Fibroblast of mammary gland (primary cell): Measurements from ENCODE around the gene AGTPBP1.
"Not testable (repeated sequence)": the region's sequence is repeated elsewhere in the genome, so short reads cannot be mapped to it uniquely, and the experiment has no call there.

Experiments
- DNase-seq: peaks from one replicate; pipeline ENCODE4 v3.0.0-alpha.2; 2010; ENCODE audit warnings: low read depth
- H3K4me3 ChIP-seq: 2 replicates; pipeline ENCODE4 v1.5.1; 2011; ENCODE audit warnings: low read depth, mild to moderate bottlenecking, low read length, moderate library complexity; ENCODE audit not compliant: control insufficient read depth
- TF ChIP-seq, protein P1 (sequence below): conservative IDR thresholded peaks from 2 replicates; pipeline ENCODE4 v1.5.1; 2011; ENCODE audit warnings: low read depth, low read length, inconsistent platforms; ENCODE audit not compliant: control insufficient read depth, insufficient read depth

The AGTPBP1 gene, protein sequence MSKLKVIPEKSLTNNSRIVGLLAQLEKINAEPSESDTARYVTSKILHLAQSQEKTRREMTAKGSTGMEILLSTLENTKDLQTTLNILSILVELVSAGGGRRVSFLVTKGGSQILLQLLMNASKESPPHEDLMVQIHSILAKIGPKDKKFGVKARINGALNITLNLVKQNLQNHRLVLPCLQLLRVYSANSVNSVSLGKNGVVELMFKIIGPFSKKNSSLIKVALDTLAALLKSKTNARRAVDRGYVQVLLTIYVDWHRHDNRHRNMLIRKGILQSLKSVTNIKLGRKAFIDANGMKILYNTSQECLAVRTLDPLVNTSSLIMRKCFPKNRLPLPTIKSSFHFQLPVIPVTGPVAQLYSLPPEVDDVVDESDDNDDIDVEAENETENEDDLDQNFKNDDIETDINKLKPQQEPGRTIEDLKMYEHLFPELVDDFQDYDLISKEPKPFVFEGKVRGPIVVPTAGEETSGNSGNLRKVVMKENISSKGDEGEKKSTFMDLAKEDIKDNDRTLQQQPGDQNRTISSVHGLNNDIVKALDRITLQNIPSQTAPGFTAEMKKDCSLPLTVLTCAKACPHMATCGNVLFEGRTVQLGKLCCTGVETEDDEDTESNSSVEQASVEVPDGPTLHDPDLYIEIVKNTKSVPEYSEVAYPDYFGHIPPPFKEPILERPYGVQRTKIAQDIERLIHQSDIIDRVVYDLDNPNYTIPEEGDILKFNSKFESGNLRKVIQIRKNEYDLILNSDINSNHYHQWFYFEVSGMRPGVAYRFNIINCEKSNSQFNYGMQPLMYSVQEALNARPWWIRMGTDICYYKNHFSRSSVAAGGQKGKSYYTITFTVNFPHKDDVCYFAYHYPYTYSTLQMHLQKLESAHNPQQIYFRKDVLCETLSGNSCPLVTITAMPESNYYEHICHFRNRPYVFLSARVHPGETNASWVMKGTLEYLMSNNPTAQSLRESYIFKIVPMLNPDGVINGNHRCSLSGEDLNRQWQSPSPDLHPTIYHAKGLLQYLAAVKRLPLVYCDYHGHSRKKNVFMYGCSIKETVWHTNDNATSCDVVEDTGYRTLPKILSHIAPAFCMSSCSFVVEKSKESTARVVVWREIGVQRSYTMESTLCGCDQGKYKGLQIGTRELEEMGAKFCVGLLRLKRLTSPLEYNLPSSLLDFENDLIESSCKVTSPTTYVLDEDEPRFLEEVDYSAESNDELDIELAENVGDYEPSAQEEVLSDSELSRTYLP

DNA sequence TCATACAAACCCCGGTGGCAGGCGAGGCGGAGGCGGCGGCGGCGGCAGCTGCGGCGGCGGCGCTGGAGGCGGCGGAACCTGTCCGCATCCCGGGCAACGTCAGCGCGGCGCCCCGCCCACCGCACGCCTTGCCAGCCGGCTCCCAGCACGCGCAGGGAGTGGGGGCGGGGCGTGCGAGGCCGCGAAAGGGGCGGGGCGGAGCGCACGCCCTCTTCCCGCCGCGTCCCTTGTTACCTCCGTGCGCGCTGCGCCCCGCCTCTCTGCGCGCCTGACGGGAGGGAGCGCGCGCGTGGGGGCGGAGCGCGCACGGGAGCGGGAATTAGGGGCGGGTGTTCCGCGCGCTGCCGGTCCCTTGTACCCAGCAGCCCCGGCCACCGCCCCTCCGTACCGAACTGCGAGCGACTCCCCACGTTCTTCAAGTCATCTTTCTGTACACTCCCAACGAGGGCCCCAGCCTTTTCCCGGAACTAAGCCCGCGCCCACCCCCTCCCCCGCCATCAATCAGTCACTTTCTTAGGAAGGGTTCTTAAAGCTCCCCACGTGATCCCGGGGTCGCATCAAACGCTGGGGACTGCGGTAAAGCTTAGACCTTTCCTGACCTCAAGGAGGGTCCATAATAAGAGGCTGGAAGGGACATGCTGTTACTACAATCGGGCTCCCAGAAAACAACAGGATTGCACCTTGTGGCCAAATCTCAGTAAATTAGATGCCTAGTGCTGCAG lies at the start of gene AGTPBP1:
Gene AGTPBP1 (minus strand): TSS at position 80 of the 722 bp plus-strand sequence. CDS start 29,421 bp downstream, outside the sequence.
- DNase-seq = peak; percentile 85
- peak within 1 kb of the TSS; percentile 86 for H3K4me3 ChIP-seq
- TF ChIP-seq, protein P1, sequence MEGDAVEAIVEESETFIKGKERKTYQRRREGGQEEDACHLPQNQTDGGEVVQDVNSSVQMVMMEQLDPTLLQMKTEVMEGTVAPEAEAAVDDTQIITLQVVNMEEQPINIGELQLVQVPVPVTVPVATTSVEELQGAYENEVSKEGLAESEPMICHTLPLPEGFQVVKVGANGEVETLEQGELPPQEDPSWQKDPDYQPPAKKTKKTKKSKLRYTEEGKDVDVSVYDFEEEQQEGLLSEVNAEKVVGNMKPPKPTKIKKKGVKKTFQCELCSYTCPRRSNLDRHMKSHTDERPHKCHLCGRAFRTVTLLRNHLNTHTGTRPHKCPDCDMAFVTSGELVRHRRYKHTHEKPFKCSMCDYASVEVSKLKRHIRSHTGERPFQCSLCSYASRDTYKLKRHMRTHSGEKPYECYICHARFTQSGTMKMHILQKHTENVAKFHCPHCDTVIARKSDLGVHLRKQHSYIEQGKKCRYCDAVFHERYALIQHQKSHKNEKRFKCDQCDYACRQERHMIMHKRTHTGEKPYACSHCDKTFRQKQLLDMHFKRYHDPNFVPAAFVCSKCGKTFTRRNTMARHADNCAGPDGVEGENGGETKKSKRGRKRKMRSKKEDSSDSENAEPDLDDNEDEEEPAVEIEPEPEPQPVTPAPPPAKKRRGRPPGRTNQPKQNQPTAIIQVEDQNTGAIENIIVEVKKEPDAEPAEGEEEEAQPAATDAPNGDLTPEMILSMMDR = no peak

DNA sequence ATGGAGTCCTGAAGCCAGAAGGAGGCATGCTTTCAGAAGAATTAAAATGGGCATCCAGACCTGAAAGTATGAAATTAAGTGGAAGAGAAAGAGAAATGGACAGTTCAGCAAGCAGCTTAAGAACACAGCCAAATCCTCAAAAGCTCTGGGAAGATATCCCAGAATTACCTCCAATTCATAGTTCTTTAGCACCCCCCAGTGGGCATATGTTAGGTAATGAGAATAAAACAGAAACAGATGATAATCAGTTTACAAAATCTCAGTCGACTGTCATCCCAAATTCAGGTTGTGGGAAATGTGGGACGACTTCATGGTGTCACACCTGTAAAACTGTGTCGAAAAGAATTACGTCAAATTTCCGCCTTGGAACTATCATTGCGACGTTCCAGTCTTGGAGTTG lies 44.4 kb upstream of the AGTPBP1 start:
- DNase-seq, H3K4me3 ChIP-seq: not testable (repeated sequence)

DNA sequence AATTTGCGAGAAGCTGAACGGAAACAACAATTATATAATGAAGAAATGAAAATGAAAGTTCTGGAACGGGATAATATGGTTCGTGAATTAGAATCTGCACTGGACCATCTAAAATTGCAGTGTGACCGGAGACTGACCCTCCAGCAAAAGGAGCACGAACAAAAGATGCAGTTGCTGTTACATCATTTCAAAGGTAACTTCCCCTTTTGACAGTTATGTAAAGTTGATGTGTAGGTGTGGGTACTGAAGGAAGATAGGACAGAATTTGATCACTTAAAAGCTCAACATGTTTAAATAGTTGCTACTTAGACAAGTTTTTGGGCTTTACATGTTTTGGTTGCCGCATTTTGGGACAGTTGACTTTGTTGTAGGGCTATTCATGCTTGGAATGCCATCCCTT lies 32.1 kb upstream of the AGTPBP1 start:
- H3K4me3 ChIP-seq, DNase-seq: not testable (repeated sequence)

DNA sequence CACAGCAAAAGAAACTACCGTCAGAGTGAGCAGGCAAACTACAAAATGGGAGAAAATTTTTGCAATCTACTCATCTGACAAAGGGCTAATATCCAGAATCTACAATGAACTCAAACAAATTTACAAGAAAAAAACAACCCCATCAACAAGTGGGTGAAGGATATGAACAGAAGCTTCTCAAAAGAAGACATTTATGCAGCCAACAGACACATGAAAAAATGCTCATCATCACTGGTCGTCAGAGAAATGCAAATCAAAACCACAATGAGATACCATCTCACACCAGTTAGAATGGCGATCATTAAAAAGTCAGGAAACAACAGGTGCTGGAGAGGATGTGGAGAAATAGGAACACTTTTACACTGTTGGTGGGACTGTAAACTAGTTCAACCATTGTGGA lies 20.0 kb upstream of the AGTPBP1 start:
- H3K4me3 ChIP-seq, DNase-seq: not testable (repeated sequence)

DNA sequence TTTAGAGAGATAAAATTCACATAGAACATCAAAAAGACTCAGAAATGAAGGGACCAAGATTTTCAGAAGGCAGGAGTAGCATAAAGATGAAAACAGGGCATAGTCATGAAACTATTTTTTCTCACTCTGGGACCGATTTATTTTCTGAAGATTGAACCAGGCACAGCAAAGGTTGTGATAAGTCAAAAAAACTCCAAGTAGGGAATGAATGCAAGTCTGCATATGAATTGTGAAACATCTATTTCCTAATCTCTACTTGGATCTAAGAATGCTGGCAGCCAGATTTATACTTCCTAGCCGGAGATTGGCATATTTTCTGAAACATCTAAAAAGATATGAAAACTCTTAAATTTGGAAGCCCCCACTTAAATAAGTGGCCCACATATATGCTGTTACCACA lies 16.0 kb upstream of the AGTPBP1 start:
- DNase-seq, H3K4me3 ChIP-seq: not testable (repeated sequence)

DNA sequence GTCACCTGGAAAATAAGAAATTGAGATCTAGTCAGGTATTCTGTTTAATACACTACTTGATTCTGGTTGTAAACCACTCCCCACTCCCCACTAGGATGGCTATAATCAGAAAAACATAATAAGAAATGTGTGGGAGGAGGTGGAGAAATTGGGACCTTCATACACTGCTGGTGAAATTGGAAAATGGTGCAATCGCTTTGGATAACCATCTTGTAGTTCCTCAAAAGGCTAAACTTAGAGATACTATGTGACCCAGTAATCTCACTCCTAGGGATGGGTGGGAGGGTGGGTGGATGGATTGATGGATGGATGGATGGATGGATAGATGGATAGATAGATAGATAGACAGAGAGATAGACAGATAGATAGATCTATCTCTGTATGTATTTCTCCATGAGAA lies 14.5 kb upstream of the AGTPBP1 start:
- DNase-seq, H3K4me3 ChIP-seq: not testable (repeated sequence)

DNA sequence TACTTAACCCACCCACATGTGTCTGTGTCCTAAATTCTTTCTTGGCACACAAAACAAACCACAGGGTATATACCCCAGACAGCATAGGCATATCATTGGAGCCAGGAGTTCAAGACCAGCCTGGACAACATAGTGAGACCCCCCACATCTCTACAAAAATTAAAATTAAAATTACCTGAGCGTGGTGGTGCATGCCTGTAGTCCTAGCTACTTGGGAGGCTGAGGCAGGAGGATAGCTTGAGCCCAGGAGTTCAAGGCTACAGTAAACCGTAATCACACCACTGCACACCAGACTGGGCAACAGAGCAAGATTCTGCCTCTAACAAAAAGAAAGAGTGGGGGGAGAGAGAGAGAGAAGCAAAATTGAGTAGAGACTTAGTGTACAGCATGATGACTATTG lies 4.6 kb upstream of the AGTPBP1 start:
- TF ChIP-seq, protein P1 = no peak
- no peak for DNase-seq
- H3K4me3 ChIP-seq = no peak overlapping the region

DNA sequence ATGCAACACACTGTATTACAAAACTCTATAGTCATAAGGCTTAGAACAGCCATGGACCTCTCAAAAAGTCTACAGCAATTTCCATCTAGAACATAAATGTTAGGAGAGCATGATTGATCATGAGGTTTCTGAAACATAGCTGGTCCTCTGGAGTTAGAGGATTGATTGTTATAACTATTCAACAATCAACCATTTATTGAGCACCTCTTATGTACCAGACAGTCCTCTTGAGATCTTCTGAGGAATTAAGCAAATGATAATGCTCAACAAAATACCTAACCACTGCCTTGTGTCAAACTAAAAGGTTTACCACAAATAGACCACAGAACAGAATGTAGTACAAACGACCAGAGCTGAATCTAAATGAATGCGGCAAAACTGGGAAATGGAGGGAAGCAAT lies 3.4 kb upstream of the AGTPBP1 start:
- no peak for DNase-seq
- no peak overlapping the region for H3K4me3 ChIP-seq
- TF ChIP-seq, protein P1 = no peak

DNA sequence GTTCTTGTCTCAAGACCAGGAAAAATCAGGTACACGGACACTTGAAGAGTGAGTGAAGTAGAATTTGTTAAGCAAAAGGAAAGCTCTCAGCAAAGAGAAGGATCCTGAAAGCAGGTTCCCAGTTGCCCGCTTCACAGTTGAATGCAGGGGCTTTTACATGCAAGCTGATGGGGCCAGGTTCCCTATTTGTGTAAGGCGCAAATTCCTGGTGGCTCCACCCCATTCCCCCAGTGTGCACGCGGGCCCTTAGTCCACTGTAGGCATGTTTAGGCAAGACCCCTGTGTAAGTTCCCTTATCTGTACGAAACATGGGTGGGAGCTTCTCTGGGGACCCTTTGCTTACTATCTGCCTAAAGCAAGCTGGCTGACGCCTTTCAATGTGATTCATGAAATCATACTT lies 2.7 kb upstream of the AGTPBP1 start:
- DNase-seq = no peak
- TF ChIP-seq, protein P1 = no peak
- no peak overlapping the region for H3K4me3 ChIP-seq
